Thyroid gland (tissue), 4 donors: ENCODE data around the gene CCP110. TPM values are rescaled to one million over a fixed set of nuclear protein-coding genes. Genes with fewer than 3 reads are reported as not detected.

Experiments used
- DNase-seq, 2 donors: peaks; one replicate each; pipeline ENCODE4 v3.0.0-alpha.2; 2019
- H3K27ac ChIP-seq, 3 donors: fragments of 200-600 bp; sonication (generic); 1 replicate in 2 of 3; 2 replicates in 1 of 3; pipeline ENCODE4 v1.5.1; 2016 to 2019; ENCODE audit warnings: mild to moderate bottlenecking in 1 of 3, moderate library complexity in 1 of 3
- H3K27me3 ChIP-seq: fragments of 200-600 bp; sonication (generic); one replicate; pipeline ENCODE4 v1.5.1; 2019
- H3K36me3 ChIP-seq, 2 donors: fragments of 200-600 bp; sonication (generic); one replicate each; pipeline ENCODE4 v1.5.1; 2016 to 2019
- H3K4me1 ChIP-seq, 2 donors: fragments of 200-600 bp; sonication (generic); one replicate each; pipeline ENCODE4 v1.5.1; 2017 to 2019
- H3K4me3 ChIP-seq, 3 donors: fragments of 200-600 bp; sonication (generic); replicated peaks in 1 of 3; 1 replicate in 2 of 3; 2 replicates in 1 of 3; pipeline ENCODE4 v1.5.1; 2016; ENCODE audit warnings: mild to moderate bottlenecking in 1 of 3
- H3K9me3 ChIP-seq: fragments of 200-600 bp; sonication (generic); one replicate; pipeline ENCODE4 v1.5.1; 2017
- POLR2A ChIP-seq, 2 donors: fragments of 450-650 bp; IDR thresholded peaks; one replicate each; pipeline ENCODE4 v1.6.1; 2017; ENCODE audit warnings: antibody characterized with exemption in 2 of 2, mild to moderate bottlenecking in 2 of 2, moderate library complexity in 1 of 2
- WGBS, 2 donors: methylation state at CpG; one replicate each; pipeline ENCODE4 v1.1.5; 2017; 5-methylcytosine and 5-hydroxymethylcytosine counted together
- intact Hi-C: fragments of 100-400 bp; cut with DNase I; formaldehyde crosslinking; loops from one replicate; pipeline ENCODE4 v1.15.1; 2023
- total RNA-seq, 4 donors: library from RNA; depleted of rRNA; stranded (reverse); fragments of >200 nt; gene quantifications; one replicate each; pipeline ENCODE4 v1.2.3, GENCODE V29; 2016
- TF ChIP-seq, protein P1 (sequence below), 6 experiments: fragments of 200-600 bp in 3 of 6; fragments of 450-650 bp in 3 of 6; sonication (generic) in 3 of 6; IDR thresholded peaks; one replicate each; pipeline ENCODE4 v1.5.1; 2016 to 2019; ENCODE audit warnings: antibody characterized with exemption in 6 of 6, mild to moderate bottlenecking in 2 of 6, inconsistent platforms in 1 of 6, moderate library complexity in 1 of 6

The CCP110 gene
- total RNA-seq, 4 donors from 2014 or later, result 19.5 to 27.8 (median 24.0) TPM

DNA sequence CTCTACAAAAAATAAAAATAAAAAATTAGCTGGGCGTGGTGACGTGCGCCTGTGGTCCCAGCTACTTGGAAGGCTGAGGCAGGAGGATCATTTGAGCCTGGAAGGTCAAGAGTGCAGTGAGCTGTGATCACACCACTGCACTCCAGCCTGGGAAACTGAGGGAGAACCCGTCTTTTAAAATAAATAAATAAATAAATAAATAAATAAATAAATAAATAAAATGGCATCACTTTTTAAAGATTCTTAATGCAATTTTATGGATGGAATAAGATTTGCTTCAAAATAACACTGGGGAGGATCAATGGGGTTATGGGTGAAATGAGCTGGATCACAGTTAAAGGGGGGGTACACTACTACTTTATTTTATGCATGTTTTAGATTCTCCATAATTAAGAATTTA is 16.8 kb upstream of the CCP110 start:
- WGBS, 2 donors, result 98% methylated on average over 4 of the region's 4 CpGs
- H3K36me3 ChIP-seq, result peaks cover 10 to 23% of the 10 kb centered on the region in 2 donors
- peaks cover 14 to 17% of the 10 kb centered on the region in 2 donors for H3K4me1 ChIP-seq
- intact Hi-C loops, result loop anchor here (10.0 kb wide), 2 partner anchors 342 to 422 kb away; partner anchors contain the start of gene SYT17
- peak overlapping the region in 2 of 3 donors; percentile 61 to 66 for H3K27ac ChIP-seq
- no peak for DNase-seq
- H3K9me3 ChIP-seq, result no peaks in the 10 kb centered on the region
- no peaks in the 10 kb centered on the region for H3K27me3 ChIP-seq
- no peak for TF ChIP-seq POLR2A (IDR thresholded peaks at IDR 0.05)
- TF ChIP-seq, protein P1, sequence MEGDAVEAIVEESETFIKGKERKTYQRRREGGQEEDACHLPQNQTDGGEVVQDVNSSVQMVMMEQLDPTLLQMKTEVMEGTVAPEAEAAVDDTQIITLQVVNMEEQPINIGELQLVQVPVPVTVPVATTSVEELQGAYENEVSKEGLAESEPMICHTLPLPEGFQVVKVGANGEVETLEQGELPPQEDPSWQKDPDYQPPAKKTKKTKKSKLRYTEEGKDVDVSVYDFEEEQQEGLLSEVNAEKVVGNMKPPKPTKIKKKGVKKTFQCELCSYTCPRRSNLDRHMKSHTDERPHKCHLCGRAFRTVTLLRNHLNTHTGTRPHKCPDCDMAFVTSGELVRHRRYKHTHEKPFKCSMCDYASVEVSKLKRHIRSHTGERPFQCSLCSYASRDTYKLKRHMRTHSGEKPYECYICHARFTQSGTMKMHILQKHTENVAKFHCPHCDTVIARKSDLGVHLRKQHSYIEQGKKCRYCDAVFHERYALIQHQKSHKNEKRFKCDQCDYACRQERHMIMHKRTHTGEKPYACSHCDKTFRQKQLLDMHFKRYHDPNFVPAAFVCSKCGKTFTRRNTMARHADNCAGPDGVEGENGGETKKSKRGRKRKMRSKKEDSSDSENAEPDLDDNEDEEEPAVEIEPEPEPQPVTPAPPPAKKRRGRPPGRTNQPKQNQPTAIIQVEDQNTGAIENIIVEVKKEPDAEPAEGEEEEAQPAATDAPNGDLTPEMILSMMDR (IDR thresholded peaks at IDR 0.05), result no peak
- H3K4me3 ChIP-seq, result no peak overlapping the region

DNA sequence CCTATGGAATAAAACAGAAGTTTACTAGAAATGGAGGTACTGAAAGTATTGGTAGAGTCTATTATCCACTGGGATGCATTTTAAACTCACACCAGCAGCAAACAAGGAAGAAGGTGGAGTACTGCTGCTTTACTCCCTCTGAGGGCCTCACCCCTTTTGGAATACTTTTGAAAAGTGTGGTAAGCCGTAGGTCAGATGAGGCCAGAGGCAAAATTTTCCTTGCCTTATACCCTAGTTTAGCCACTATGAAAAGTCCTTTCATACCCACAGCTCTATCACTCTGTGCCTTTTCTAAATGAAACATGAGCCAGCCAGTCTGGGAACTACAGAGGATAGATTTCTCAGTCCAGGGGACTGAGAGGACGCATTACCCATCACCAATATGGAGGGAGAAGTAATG is 15.9 kb upstream of the CCP110 start:
- peaks cover 6 to 21% of the 10 kb centered on the region in 2 donors for H3K36me3 ChIP-seq
- WGBS, 2 donors, result 97% methylated on average over 2 of the region's 2 CpGs
- intact Hi-C loops, result loop anchor here (10.0 kb wide), 2 partner anchors 343 to 423 kb away; partner anchors contain the start of gene SYT17

DNA sequence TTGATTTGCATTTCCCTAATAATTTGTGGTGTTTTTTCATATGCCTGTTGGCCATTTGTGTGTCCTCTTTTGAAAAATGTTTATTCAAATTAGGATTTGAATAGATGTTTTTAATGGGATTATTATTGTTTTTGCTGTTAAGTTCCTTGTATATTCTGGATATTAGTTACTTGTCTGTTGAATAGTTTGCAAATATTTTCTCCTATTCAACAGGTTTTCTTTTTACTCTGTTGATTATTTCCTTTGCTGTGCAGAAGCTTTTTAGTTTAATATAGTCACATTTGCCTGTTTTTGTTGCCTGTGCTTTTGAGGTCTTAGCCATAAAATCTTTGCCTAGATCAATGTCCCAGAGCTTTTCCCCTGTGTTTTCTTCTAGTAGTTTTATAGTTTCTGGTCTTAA is 11.4 kb upstream of the CCP110 start:
- intact Hi-C loops, result no loop called here
- DNase-seq, result no peak
- no peaks in the 10 kb centered on the region for H3K27me3 ChIP-seq
- TF ChIP-seq, protein P1 (IDR thresholded peaks at IDR 0.05), result no peak
- TF ChIP-seq POLR2A (IDR thresholded peaks at IDR 0.05), result no peak
- H3K4me3 ChIP-seq, result no peak overlapping the region
- no peak overlapping the region for H3K27ac ChIP-seq
- no peaks in the 10 kb centered on the region for H3K9me3 ChIP-seq
- H3K4me1 ChIP-seq, result no peaks in the 10 kb centered on the region
- H3K36me3 ChIP-seq, result peaks cover 8 to 22% of the 10 kb centered on the region in 2 donors

More for the DNA sequence above, 15.9 kb upstream of the CCP110 start:
- no peak for DNase-seq
- peaks cover 14 to 17% of the 10 kb centered on the region in 2 donors for H3K4me1 ChIP-seq
- no peak for TF ChIP-seq POLR2A (IDR thresholded peaks at IDR 0.05)
- TF ChIP-seq, protein P1 (IDR thresholded peaks at IDR 0.05), result no peak
- no peaks in the 10 kb centered on the region for H3K27me3 ChIP-seq
- no peak overlapping the region for H3K27ac ChIP-seq
- H3K9me3 ChIP-seq, result no peaks in the 10 kb centered on the region
- no peak overlapping the region for H3K4me3 ChIP-seq

GRCh38 chr16:19513377-19514053 is 10.2 kb upstream of the CCP110 start:
- H3K9me3 ChIP-seq, result no peaks in the 10 kb centered on the region
- peaks cover 0 to 6% of the 10 kb centered on the region in 2 donors for H3K4me1 ChIP-seq
- no peak for TF ChIP-seq POLR2A (IDR thresholded peaks at IDR 0.05)
- TF ChIP-seq, protein P1 (IDR thresholded peaks at IDR 0.05), result no peak
- intact Hi-C loops, result no loop called here
- H3K27ac ChIP-seq, result no peak overlapping the region
- peaks cover 8 to 22% of the 10 kb centered on the region in 2 donors for H3K36me3 ChIP-seq
- no peak for DNase-seq
- H3K4me3 ChIP-seq, result no peak overlapping the region
- no peaks in the 10 kb centered on the region for H3K27me3 ChIP-seq
- 87 to 89% methylated on average over 4 of the region's 4 CpGs for WGBS, 2 donors

DNA sequence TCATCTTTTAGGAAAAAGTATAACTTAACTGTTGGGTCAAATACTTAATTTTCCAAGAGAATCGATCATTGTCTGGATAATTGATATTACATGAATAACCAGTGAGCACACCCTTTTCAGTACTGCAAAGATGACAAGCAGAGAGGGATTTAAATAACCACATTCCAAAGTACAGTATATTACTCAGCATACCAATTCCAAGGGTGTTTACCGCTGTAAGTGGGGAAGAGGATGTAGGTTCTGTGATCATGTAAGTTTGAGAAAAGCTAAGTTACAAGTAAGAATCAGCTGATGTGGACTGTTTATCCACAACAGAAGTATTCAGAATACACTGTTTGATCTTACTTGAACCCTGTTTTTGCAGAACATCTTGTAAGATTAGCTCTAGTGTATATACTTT is 8.0 kb upstream of the CCP110 start:
- Histone ChIP-seq H3K4me3 (no peak overlapping the region), H3K9me3 (no peaks in the 10 kb centered on the region), H3K27me3 (no peaks in the 10 kb centered on the region), H3K4me1 (peaks cover 13 to 19% of the 10 kb centered on the region in 2 donors), H3K36me3 (peaks cover 8 to 18% of the 10 kb centered on the region in 2 donors), H3K27ac (no peak overlapping the region)
- TF ChIP-seq, protein P1 (IDR thresholded peaks at IDR 0.05), result no peak
- TF ChIP-seq POLR2A (IDR thresholded peaks at IDR 0.05), result no peak
- WGBS, 2 donors, result 94 to 96% methylated on average over 2 of the region's 2 CpGs
- intact Hi-C loops, result no loop called here
- DNase-seq, result no peak
